ENCODE data around the gene PPP1R15B.
A peak's percentile ranks its signal among the peaks of the same experiment; 100 is the strongest.

PPP1R15B gene

DNA sequence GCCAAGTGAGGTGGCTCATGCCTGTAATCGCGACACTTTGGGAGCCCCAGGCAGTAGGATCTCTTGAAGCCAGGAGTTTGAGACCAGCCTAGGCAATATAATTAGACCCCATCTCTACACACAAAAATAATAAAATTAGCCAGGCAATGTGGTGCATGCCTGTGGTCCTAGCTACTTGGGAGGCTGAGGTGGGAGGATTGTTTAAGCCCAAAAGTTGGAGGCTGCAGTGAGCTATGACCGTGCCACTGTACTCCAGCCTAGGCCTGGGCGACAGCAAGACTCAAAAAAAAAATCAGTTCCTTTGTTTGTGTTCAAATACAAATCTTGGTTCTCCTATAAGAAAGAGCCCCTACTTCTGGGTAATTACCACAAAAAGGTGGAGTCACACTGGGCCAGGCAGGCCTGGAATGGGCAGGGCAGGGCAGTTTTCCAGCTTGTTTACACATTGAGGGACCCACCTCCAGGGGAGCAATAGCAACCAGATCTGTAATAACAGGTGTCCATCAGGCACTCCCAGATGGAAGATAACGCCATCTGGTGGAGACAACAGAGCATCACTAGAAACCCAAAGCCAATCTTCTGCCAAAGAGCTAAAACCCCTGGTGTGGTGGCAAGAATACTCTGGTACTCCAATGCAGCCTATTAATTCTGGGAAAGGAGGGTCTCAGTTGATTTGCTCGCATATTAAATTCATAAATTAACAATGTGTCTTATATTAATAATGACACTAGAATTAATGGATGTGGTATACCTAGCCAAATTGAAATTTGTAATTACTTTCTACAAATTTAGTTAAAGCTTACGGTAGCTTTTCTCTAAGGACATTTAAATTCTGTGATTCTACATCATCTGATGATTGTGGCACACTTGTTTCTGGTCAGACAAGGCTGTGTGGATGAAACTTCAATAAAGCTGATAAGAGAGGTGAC lies 13.2 kb downstream of the PPP1R15B start:
- peak; percentile 84 for DNase-seq

- no peak for DNase-seq
Measured at GRCh38 chr1:204396015-204396583, 15.5 kb downstream of the PPP1R15B start.

- no peak for DNase-seq
Measured at GRCh38 chr1:204391629-204392028, 20.0 kb downstream of the PPP1R15B start.

DNA sequence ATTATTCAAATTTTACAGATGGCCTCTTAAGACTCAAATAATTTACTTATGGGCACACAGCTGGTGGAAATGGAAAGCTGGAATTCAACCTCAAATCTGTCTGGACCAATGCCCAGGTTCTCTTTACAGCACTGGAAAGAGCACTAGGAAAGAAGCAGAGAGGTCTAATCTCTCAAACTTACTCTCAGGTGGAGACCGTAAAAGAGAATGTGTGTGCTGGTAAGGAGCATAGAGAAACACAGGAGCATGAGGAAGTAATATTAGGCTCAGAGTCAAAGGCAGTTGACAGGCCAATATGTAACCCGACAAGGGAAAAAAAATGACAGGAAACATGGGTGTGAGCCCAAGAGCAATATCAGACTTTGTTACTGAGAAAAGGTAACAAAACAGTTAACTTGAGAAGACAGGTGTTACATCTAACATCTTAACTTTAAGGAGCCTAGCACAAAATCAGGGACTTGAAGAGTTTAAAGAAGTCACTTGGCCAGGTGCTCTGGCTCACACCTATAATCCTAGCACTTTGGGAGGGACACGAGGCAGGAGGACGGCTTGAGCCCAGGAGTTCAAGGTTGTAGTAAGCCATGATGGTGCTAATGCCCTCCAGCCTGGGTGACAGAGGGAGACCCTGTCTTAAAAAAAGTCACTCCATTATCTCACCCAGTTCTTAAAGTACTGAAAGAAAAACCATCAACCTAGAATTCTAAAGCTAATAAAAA lies 20.7 kb downstream of the PPP1R15B start:
- DNase-seq, result no peak

GRCh38 chr1:204385727-204386126 lies 25.9 kb downstream of the PPP1R15B start:
- DNase-seq, result no peak

- peak; percentile 24 for DNase-seq
Measured at GRCh38 chr1:204384636-204385352, 26.8 kb downstream of the PPP1R15B start.

DNA sequence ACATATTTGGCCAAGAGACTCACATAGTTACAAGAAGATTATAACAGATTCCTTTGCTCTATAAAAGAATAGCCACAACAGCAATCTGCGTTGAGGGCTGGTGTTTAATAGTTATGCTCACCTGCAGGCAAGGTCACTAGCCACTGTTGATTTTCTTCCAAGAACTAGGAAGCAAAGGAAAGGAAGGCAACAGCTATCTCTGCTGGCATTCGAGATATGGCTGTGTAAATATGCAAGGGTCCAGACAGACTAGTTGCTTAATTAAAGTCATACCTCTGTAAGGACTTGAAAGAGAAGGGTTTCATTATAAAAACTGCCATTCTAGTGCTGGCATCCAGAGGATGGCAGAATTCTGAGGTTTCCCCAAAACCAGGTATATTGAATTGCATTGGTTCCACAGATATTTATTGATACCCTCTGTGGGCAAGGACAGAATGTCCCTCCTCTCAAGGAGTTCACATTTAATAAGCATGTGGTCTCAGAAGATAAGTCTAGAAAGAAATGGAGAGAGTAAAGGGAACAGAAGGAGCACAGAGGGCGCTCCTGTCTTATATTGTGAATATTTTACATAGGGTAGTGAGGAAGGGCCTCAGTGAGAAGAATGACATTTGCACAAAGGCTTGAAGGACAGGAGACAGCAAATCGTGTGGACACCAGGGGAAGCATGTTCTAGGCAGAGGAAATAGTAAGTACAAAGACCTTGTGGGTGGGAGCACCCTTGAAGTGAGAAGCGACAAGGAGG lies 28.3 kb downstream of the PPP1R15B start:
- no peak for DNase-seq

GRCh38 chr1:204382714-204383083 lies 28.9 kb downstream of the PPP1R15B start:
- no peak for DNase-seq

- no peak for DNase-seq
Measured at GRCh38 chr1:204380293-204380831, 31.3 kb downstream of the PPP1R15B start.

DNA sequence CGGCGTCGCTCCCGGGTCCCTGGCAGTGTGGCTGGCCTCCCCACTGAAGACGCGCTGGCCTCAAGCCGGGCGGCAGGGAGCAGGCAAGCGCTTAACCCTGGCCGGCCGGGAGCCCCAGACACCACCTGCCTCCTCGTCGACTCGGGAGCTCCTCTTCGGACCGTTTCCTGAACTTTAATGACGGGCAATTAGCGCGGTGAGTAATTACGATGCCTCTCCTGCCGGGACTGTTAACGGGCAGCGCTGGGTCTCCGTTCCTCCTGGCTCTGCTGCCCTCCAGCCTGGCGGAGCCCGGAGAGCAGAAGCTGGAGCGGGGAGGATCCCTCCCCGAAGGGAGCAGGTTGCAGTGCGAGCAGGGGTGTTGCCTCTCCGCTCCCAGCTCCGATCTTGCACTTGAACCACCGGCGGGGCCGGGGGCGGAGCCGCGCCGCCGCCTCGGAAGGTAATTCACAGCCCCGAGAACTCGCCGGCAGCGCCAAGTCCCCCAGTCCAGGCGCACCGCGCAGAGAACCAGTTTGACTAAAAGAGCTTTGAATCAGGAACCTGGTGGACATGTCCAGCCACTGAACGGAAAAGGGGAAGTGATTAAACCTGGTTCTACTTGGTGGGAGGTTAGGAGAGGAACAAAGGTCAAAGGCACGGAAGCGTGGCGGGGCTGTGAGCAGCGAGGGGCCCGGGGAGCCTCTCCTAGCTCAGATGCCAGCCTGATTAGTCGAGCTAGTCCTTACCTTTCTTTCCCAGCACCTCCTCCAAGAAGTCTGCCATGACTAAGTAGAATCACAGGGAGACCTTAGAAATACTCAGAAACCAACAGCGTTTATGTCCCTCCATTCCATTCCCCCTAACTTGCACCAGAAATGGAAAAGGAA lies 33.6 kb downstream of the PPP1R15B start:
- peak; percentile 74 for DNase-seq

- no peak for DNase-seq
Measured at GRCh38 chr1:204376919-204377799, 34.5 kb downstream of the PPP1R15B start.

DNA sequence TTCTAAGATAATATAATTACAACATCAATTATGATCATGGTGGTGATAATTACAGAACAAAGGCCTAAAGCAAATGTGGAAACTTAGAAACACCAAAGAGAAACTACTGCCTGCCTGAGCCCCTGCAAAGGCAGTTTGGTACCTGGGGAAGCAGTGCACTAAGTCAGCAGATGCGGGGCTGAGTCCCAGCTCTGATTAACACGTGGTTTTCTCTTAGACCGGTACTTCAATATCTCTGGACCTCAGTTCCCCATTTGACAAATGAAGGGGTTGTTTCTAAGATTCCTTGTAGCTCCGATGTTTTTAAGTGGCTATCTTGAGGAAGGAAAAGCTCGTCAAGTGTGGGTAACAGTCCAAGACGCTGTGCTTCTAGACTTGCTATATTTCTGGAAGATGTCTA lies 35.2 kb downstream of the PPP1R15B start:
- DNase-seq, result no peak

- DNase-seq, result no peak
Measured at GRCh38 chr1:204373911-204374310, 37.7 kb downstream of the PPP1R15B start.

GRCh38 chr1:204370176-204370575 lies 41.4 kb downstream of the PPP1R15B start:
- no peak for DNase-seq

- DNase-seq, result no peak
Measured at GRCh38 chr1:204368996-204369726, 42.5 kb downstream of the PPP1R15B start.

- DNase-seq, result no peak
Measured at GRCh38 chr1:204367956-204368355, 43.7 kb downstream of the PPP1R15B start.

DNA sequence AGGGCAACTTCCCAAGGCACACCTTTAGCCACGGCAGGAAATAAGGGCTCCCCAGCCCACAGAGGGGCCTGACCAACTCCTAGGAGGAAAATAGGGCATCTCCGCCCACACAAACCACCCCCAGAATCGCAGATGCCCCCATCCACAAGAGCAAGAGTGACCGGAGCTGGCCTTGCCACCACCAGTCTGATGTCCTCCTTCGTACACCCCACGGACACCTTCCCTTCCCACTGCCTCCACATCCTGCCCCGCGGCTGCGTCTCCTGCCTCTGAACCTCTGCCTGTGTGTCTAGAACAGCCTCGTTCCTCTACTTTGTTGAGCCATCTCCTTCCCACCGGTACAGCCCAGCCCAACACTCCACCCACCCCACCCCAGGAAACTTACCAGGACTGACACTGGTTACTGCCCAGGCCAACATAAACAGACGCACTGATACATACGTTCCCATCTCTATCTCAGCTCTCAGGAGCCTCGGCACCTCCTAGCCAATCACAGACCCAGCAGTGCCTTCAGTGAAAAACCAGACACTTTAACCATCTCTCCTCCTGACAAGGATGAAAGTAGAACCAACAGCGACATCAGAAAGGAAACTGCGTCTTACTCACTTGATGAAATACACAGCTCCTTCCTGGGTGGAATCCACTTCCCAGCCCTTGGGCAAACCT lies 44.3 kb downstream of the PPP1R15B start:
- no peak for DNase-seq

DNA sequence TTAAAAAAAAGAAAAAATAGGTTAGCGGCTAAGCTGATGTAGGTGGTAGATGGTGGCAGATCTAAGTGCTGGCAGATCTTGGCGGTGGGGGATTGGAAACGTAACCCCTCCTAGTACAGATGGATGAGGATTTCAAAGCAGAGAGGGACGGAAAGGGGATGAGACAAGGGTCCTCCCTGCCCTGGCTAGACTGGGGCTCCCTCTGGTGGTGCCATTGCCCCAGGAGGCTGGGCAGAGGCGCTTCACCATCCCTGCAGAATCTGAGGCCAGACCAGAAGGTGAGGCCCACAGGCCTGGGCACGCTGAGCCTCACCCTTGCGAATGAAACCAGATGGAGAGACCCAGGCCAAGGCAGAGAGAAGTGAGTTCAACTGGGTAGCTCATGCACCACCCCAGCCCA lies 44.9 kb downstream of the PPP1R15B start:
- DNase-seq, result no peak

Measured in NCI-H1105 (cell line).